Testis (tissue), 3 donors: ENCODE data around the gene ZNF160. TPM values are rescaled to one million over a fixed set of nuclear protein-coding genes. Genes with fewer than 3 reads are reported as not detected.

Source experiments
- DNase-seq: peaks from one replicate; pipeline ENCODE4 v3.0.0-alpha.2; 2019
- H3K27ac ChIP-seq, 2 donors: fragments of 200-600 bp; sonication (generic); one replicate each; pipeline ENCODE4 v1.5.1; 2019
- H3K27me3 ChIP-seq: fragments of 200-600 bp; sonication (generic); one replicate; pipeline ENCODE4 v1.5.1; 2019
- H3K36me3 ChIP-seq: fragments of 200-600 bp; sonication (generic); one replicate; pipeline ENCODE4 v1.5.1; 2017; ENCODE audit warnings: low read depth; ENCODE audit errors: missing control alignments
- H3K4me1 ChIP-seq: fragments of 200-600 bp; sonication (generic); one replicate; pipeline ENCODE4 v1.5.1; 2019
- H3K4me3 ChIP-seq, 2 donors: fragments of 200-600 bp; sonication (generic); one replicate each; pipeline ENCODE4 v1.5.1; 2017 to 2019
- H3K9me3 ChIP-seq: fragments of 200-600 bp; sonication (generic); one replicate; pipeline ENCODE4 v1.5.1; 2017
- POLR2A ChIP-seq: fragments of 450-650 bp; IDR thresholded peaks from one replicate; pipeline ENCODE4 v1.6.1; 2017; ENCODE audit warnings: antibody characterized with exemption, mild to moderate bottlenecking, moderate library complexity
- WGBS, 2 donors: methylation state at CpG; one replicate each; pipeline ENCODE4 v1.1.5; 2018; 5-methylcytosine and 5-hydroxymethylcytosine counted together
- intact Hi-C: fragments of 100-400 bp; cut with DNase I; formaldehyde crosslinking; loops from one replicate; pipeline ENCODE4 v1.15.1; 2023; ENCODE audit warnings: low total_unique reads
- polyA plus RNA-seq: library from polyadenylated mRNA; stranded (reverse); fragments of 350-450 nt; fragmentation: Illumina TruSeq; extraction: RNeasy Lipid Tissue Mini Kit (QIAGEN cat#74804); gene quantifications from one replicate; pipeline ENCODE4 v1.2.3, GENCODE V29; 2014; ENCODE audit warnings: low read depth, low replicate concordance; ENCODE audit not compliant: insufficient read depth
- total RNA-seq, 2 donors: library from RNA; depleted of rRNA; stranded (reverse); fragments of >200 nt; gene quantifications; one replicate each; pipeline ENCODE4 v1.2.3, GENCODE V29; 2016
- TF ChIP-seq, protein P1 (sequence below), 3 experiments: fragments of 450-650 bp in 2 of 3; fragments of 200-600 bp in 1 of 3; sonication (generic) in 1 of 3; IDR thresholded peaks; one replicate each; pipeline ENCODE4 v1.5.1; 2016 to 2019; ENCODE audit warnings: antibody characterized with exemption in 3 of 3, mild to moderate bottlenecking in 2 of 3, moderate library complexity in 1 of 3

Gene ZNF160
- total and polyA plus RNA-seq, 3 donors from 2014 or later, result 30.1 to 113 (median 113) TPM

DNA sequence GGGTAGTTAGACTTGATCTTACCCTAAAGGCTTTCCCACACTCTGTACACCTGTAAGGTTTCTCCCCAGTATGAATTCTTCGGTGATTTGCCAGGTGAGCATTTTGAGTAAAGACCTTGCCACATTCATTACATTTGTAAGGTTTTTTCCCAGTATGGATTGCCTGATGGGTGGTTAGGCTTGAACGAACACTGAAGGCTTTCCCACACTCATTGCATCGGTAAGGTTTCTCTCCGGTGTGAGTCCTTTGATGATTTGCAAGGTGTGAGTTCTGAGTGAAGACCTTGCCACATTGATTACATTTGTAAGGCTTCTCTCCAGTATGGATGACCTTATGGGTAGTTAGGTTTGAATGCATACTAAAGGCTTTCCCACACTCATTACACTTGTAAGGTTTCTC lies 35.0 kb downstream of the ZNF160 start:
- no peak for DNase-seq
- no peaks in the 10 kb centered on the region for H3K9me3 ChIP-seq
- no peak overlapping the region for H3K27ac ChIP-seq
- no peaks in the 10 kb centered on the region for H3K36me3 ChIP-seq
- intact Hi-C loops, result no loop called here
- no peaks in the 10 kb centered on the region for H3K4me1 ChIP-seq
- no peak overlapping the region for H3K4me3 ChIP-seq
- WGBS, 2 donors, result 95 to 99% methylated on average over 4 of the region's 4 CpGs
- H3K27me3 ChIP-seq, result no peaks in the 10 kb centered on the region
- TF ChIP-seq POLR2A, result no peak
- TF ChIP-seq, protein P1, sequence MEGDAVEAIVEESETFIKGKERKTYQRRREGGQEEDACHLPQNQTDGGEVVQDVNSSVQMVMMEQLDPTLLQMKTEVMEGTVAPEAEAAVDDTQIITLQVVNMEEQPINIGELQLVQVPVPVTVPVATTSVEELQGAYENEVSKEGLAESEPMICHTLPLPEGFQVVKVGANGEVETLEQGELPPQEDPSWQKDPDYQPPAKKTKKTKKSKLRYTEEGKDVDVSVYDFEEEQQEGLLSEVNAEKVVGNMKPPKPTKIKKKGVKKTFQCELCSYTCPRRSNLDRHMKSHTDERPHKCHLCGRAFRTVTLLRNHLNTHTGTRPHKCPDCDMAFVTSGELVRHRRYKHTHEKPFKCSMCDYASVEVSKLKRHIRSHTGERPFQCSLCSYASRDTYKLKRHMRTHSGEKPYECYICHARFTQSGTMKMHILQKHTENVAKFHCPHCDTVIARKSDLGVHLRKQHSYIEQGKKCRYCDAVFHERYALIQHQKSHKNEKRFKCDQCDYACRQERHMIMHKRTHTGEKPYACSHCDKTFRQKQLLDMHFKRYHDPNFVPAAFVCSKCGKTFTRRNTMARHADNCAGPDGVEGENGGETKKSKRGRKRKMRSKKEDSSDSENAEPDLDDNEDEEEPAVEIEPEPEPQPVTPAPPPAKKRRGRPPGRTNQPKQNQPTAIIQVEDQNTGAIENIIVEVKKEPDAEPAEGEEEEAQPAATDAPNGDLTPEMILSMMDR (IDR thresholded peaks at IDR 0.05), result no peak

DNA sequence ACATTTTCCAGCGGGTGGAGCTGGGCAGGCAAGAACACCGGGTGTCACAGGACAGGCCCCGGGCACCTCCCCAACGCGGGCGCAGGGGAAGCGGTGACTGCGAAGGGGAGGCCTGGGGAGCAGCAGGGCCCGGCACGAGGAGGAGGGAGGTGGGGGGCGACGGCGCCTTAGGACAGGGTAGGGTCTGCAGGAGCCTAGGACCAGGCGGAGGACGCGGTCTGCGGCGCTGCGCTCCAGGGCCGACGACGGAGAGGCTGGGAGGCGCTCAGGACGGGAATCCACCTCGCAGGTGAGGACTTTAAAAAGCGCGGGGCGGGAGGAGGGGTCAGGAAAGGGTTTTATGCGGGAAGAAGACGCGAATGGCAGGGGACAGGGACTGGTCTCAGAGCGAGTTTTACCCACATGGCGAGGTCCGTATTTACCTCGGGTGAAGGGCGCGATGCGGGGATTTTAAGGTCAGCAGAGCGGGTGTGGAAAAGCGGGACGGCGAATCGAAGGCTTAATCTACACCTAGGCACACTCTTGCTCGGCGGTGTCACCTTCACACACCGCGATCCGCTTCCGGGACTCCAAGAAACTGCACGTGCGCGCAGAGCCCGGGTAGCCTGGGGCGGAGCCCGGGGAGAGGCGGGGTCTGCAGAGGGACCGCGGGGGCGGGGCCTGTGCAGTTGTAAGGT lies 45.2 kb downstream of the ZNF160 start:
- 2% methylated on average over 59 of the region's 59 CpGs for WGBS, 2 donors
- no peaks in the 10 kb centered on the region for H3K36me3 ChIP-seq
- no peak overlapping the region for H3K27ac ChIP-seq
- no peaks in the 10 kb centered on the region for H3K9me3 ChIP-seq
- H3K4me3 ChIP-seq, result peak overlapping the region; percentile 21 to 36
- TF ChIP-seq, protein P1 (IDR thresholded peaks at IDR 0.05), result no peak
- no peak for TF ChIP-seq POLR2A
- no peaks in the 10 kb centered on the region for H3K27me3 ChIP-seq
- intact Hi-C loops, result no loop called here
- no peaks in the 10 kb centered on the region for H3K4me1 ChIP-seq
- DNase-seq, result peak; percentile 63

DNA sequence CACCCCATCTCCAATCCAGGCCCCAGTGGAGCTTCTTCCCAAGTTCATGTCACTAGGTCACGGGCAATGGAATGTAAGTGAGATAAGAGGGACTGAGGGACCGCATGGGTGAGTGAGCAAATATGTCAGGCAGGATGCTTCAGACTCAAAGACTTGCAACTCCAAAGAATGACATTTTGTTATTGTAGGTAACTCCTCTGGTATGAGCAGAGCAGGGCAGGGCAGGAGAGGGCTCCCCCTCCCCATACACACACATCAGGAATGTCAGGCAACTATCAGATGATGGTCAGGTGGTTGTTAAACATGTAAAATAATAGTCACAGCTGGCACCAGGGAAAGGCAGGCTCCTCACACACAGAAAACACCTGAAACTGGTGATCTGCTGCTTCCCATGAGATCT lies 48.1 kb downstream of the ZNF160 start:
- Histone ChIP-seq H3K4me3 (no peak overlapping the region), H3K27ac (no peak overlapping the region), H3K9me3 (no peaks in the 10 kb centered on the region), H3K4me1 (no peaks in the 10 kb centered on the region), H3K36me3 (no peaks in the 10 kb centered on the region), H3K27me3 (no peaks in the 10 kb centered on the region)
- TF ChIP-seq POLR2A, result no peak
- TF ChIP-seq, protein P1 (IDR thresholded peaks at IDR 0.05), result no peak
- DNase-seq, result no peak
- intact Hi-C loops, result no loop called here
- WGBS, 2 donors, result 22 to 40% methylated on average over 2 of the region's 2 CpGs

DNA sequence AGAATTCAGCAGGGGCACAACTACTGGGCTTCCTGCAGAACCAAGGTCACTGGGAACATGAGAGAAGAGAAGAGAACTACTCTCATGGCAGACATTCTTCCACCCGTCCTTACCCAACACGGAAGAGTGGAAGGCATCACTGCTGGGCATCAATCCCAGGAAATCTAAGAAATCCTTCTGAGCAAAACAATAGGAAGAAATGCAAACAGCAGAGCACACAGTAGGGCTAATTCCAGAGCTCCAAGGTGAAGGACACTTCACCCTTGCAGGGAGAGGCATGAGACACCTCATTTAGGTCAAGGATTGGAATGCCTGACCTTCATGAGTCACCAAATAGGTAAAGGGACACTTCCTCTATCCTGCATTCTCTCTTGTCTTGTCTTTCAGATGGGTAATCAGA lies 55.8 kb downstream of the ZNF160 start:
- Histone ChIP-seq H3K4me3 (no peak overlapping the region), H3K4me1 (no peaks in the 10 kb centered on the region), H3K9me3 (no peaks in the 10 kb centered on the region), H3K27me3 (no peaks in the 10 kb centered on the region), H3K27ac (no peak overlapping the region), H3K36me3 (no peaks in the 10 kb centered on the region)
- 89 to 94% methylated on average over 2 of the region's 2 CpGs for WGBS, 2 donors
- intact Hi-C loops, result no loop called here
- DNase-seq, result no peak
- no peak for TF ChIP-seq POLR2A
- TF ChIP-seq, protein P1 (IDR thresholded peaks at IDR 0.05), result no peak

DNA sequence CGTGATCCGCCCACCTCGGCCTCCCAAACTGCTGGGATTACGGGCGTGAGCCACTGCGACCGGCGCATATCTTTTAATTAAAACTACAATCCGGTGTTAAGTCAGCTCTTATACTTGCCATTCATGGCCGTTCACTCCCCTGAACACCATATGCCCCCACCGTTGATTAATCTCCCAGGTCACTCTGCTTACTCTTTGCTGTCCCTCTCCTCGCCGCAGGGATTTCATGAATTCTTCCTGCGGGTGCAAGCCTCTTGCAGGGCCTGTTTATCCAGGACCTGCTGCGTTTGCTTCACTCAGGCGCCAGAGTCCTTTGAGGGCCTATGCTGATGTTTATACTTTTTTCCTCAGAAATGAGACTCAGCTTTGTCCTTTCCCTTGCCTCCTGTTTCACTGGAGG lies 57.7 kb downstream of the ZNF160 start:
- TF ChIP-seq, protein P1 (IDR thresholded peaks at IDR 0.05), result no peak
- no peak for TF ChIP-seq POLR2A
- WGBS, 2 donors, result 83 to 88% methylated on average over 16 of the region's 16 CpGs
- no peak overlapping the region for H3K27ac ChIP-seq
- no peaks in the 10 kb centered on the region for H3K27me3 ChIP-seq
- no peak overlapping the region for H3K4me3 ChIP-seq
- no peaks in the 10 kb centered on the region for H3K4me1 ChIP-seq
- intact Hi-C loops, result no loop called here
- H3K9me3 ChIP-seq, result no peaks in the 10 kb centered on the region
- H3K36me3 ChIP-seq, result no peaks in the 10 kb centered on the region
- no peak for DNase-seq
